ENCODE data around the gene UBA52.
A peak's percentile ranks its signal among the peaks of the same experiment; 100 is the strongest.
"Not testable (repeated sequence)": the region's sequence is repeated elsewhere in the genome, so short reads cannot be mapped to it uniquely, and the experiment has no call there.

The UBA52 gene

DNA sequence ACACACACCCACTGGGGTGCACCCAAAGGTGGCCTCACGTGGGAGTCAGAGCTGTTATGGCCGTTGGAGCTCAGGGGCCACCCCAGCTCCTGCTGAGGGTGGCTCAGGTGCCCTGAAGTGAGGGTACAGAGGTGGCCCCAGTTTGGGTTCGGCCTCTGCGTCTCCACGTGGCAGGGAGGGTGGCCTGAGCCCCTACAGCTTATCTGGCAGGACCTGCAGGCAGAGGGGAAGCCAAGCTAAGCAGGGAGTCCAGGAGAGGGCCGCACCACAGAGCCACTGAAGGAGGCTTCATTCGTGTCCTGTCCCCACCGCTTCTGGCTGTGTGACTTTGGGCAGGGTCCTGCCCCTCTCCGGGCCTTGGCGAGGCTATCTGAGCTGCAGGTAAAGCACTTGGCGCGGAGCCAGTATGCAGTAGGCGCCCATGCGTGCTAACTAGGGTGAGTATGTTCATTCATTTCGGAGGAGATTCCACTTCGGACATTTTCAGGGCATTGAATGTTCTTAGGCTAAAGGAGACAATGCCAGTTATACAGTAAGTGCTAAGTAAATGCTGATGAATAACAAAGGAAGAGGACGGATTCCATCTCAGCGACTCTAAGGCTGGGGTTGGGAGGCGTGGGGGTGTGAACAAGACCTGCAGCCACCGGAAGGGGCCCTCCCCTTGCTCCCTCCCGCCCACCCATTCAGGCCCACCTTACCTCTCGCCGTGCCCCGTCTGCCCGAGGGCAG, 21.9 kb downstream of the UBA52 start:
- DNase-seq = no peak

DNA sequence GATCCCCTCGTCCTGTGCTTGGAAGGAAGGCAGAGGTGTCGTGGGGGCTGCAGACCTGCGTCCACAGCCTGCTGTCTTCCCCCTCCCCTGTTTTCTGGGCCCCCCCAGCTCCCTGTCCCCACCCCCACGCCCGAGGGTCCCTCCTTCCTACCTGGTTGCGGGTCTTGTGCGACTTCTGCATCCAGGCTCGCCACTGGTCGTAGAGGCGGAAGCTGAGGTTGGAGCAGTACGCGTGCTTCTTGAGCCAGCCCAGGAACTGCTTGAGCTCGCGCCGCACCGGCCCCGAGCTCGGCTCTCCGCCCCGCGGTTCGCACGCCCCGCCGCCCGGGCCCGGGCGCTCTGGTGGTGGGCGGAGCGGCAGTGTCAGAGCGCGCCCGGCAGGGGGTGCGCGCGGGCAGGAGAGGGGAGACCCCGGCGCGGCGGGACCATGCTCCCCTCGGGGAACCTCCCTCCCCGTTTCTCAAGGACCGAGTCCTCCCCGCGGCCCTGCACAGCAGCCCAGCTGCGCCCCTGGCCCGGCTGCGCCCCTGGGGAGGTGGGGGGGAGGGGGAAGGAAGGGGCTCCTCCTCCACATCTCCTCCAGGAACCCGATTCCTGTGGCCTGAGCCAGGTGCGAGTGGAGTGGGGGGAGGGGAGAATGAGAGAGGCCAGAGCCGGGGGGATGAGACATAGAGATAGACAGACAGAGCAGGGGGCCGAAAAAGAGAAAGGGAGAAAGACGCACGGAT, 22.6 kb downstream of the UBA52 start:
- DNase-seq = peak; percentile 84 to 87

DNA sequence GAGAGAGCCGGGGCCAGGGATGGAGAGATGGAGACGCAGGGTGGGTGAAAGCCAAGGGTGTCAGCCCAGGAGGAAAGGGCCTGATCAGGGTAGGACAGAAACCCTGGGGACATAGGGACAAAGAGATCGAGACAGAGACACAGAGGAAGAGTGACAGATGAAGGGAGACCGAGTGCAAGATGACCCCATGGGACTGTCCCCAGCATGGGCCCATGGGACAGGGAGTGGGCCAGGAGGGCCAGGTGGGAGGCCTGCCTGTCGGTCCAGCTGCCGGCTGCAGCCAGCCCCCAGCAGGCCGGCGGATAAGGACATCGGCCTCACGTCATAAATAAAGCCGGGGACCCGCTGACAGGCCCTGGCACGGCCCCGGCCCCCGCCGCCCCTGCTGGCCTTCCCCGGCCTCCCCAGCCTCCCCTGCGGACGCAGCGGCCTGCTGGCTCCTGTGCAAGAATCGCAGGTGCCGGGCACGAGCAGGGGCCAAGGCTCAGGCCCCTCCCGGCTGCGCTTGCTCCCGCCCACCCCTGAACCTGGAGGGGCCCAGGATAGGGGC, 23.2 kb downstream of the UBA52 start:
- no peak for DNase-seq

DNA sequence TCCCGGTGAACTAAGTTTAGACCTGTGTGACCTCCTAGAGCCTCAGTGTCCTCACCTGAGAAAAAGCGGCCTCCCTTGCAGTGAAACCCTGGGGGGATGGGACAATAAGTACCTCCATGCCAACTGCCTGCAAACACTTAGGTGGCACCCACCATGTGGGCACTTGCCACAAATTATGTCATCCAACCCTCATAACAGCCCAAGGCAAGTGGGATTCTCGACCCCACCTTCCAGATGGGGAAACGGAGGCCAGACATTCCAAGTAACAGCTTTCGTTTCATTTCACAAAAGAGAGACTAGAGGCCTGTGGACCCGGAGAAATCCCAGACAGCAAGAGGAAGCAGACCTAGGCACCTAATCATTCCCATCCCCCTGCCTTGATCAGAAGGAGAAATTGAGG, 23.8 kb downstream of the UBA52 start:
- DNase-seq = no peak

DNA sequence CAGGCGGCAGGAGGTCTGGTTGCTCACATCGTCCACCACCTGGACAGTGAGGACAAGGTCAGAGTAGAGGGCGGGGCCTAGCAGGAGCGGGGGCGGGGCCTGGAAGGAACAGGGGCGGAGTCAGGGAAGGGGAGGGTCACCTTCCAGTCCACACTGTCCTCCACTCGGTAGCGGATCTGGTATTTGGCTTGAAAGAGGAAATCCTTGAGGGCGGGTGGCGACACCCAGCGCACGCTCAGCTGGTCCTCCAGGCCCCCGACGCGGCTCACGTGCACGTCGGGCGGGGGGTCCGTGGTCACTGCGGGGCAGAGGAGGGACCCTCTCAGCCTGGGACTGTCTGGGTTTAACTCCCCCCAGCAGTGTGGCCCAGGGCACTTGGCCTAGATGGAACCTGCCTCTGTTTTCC, 25.1 kb downstream of the UBA52 start:
- no peak for DNase-seq

DNA sequence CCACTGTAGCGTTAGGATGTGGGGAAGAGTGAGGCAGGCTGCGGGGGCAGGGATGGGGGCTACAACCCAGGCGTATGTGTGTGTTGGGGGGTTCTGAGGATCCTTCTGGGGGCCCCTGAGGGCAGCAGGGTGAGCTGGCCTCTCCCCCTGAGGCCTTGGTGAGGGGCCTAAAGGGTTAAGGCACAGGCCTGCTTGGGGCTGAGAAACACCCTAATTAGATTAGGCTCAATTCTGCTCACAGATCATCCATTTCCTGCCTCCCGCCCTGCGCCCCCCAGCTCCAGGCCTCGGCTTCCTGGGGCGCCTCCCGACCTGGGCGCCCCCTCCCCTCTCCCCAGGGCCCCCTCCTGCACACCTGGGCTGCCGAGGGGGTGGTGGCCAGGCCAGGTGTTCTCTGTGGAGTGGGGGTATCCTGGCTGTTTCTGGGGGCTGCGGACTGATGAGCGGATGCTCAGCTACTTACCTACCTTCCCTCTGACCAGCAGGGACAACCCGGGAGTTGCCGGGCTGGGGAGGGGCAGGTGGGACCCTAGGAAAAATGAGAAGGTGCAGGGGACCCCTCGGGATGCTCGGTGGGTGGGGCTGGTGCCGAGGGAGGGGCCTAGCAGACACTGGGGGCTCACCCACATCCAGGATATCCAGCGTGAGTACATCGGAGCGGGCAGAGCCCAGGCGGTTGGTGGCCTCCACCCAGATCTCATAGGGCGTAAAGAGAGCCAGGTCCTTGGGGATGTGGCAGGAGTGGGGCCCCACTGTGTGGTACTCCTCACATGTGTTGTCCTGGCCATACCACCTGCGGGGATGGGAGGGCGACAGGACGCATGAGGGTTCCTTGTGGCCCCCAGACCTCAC, 26.4 kb downstream of the UBA52 start:
- no peak for DNase-seq

DNA sequence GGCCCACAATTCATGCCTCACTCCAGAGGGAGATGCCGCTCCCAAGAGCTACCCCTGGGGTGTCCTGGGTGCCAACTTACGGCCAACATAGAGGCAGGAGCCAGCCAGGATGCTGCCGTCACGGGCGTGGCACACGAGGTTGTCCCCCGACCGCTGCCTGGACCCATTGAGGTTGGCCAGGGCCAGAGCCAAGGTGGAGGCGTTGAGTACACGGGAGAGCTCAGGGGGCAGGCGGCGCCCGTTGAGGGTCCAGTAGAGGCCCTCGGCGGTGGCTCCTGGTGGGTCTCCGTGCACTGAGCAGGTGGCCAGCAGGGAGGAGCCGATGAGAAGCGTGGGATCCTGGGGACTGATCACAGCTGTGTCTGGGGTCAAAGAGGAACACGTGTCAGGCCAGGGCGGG, 27.8 kb downstream of the UBA52 start:
- no peak for DNase-seq

DNA sequence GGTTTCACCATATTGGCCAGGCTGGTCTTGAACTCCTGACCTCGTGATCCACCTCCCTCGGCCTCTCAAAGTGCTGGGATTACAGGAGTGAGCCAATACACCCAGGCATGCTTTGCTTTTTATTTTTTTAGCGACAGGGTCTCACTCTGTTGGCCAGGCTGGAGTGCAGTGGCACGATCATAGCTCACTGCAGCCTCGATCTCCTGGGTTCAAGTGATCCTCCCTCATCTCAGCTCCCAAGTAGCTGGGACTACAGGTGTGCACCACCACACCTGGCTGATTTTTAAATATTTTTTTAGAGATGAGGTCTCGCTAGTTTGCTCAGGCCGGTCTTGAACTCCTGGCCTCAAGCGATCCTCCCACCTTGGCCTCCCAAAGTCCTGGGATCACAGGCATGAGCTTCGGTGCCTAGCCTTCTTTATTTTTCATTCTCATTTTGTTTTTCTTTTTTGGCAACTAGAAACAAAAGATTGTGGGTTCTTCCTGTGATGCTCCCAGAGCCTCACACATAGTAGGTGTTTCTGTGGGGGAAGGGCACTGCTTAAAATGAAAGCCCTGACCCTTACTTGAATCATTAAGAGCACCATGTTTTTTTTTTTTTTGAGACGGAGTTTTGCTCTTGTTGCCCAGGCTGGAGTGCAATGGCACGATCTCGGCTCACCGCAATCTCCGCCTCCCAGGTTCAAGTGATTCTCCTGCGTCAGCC, 29.2 kb downstream of the UBA52 start:
- DNase-seq = not testable (repeated sequence)

DNA sequence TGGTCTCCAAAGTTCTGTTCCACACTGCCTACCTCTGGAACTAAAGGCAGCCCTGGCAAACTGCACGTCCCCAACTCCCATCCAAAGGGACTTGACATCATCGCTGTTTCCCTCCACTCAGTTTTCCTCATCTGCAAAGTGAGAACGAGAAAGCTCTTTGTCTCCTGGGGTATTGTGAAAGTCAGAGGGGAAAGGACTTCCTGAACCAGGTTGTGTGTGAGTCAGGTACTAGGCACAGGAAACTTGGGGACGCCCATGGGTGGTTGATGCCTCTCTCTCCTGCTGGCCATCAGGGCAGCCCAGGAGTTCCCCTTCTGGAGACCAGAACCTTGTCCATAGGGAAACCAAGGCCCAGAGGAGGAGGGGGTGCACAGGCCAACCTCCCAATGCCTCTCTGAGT, 30.2 kb downstream of the UBA52 start:
- DNase-seq = no peak

DNA sequence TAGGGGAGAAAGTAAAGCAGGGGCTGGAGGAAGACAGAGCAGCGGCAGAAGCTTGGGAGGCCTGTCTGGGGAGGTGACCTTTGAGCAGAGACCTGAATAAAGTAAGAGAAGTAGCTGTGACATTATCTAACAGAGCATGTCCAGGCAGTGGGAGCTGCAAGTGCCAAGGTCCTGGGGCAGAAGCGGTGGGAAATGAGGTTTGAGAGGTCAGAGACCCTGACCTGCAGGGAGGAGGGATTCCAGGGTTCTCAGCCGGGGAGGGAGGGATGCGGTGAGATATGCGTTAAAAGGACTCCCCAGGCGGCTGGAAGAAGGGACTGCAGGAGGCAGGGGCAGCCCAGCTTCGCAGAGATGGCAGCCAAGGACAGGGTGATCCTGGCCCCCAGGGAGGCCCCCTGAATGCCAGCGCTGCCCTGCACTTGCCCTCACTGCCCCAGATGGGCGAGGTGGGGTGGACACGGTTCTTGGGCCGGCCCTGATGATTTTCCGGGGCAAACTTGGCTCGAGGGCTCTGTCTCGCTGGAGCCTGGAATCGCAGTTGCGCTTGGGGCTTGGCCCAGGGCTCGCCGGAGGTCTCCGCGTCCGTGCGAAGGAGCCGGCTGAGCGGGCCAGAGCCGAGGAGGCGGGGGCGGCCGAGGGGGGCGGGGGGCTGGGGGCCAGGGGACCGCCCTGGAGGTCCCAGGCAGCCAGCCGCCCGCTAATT, 31.7 kb downstream of the UBA52 start:
- no peak for DNase-seq

DNA sequence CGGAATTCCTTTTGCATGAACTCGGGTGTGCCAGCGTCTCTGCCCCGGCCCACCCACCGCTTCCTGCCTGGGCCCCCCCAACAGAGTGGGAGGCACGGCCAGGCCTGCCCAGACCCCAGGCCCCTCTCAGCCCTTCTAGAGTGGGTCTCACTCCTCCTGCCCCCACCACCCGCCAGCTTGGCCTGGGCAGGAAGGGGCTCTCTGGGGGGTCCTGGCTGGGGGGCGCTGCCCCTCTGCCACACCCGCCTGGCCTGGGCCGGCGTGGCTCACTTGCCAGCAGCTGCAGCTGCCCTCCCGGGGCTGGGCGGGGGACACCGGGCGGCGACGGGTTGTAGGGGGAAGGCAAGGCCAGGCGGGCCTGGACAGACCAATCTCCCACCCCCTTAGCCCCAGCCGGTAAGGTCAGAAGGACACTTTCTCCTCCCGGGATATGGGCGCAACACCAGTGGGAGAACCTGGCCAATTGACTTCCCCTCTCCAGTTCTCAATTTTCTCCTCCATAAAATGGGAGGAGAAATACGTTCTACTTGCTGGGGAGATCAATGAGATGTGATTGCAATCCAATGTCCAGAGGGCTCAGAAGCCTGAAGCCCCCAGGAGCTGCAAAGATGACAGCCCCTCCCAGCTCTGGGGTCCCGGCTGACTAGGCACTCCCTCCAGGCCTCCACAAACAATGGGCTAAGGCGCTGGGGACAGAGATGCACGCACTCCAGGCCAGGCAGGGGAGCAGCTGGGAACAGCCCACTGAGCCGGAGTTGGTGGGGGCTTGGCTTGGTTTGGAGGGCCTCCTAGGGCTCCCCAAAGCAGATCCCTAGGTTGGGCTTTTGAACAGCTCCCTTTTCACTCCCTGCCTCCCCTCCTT, 32.5 kb downstream of the UBA52 start:
- DNase-seq = no peak

DNA sequence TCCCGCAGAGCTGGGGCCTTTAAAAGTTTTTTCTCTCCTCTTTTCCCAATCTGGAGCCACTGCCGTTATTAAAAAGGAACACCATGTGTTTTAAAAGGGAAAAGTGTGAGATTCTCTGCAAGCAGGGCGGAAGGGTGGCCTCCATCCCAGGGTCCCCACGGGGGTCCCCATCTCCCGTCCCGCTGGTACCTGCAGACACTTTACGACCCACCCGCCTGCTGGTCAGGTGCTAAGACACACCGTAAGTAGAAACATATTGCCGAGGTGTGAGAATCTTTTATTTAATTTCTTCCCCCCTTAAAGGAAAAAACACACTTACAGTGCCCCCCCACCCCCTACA, 33.1 kb downstream of the UBA52 start:
- DNase-seq = no peak

DNA sequence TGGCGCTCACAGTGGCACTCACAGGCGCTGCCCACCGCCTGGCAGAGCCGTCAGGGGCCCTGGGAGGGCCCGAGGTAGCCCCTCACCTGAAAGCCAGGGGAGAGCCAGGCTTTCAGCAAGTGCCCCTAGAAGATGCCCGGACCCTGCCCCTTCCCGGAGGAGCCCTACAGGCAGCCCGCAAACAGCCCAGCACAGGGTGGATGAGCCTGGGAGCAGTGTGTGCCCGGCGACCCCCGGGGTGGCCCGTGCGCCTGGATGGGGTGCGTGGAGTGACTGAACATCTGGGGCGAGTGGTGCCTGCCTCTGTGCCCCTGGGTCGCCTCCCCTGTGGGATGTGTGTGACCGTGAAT, 33.5 kb downstream of the UBA52 start:
- no peak for DNase-seq

DNA sequence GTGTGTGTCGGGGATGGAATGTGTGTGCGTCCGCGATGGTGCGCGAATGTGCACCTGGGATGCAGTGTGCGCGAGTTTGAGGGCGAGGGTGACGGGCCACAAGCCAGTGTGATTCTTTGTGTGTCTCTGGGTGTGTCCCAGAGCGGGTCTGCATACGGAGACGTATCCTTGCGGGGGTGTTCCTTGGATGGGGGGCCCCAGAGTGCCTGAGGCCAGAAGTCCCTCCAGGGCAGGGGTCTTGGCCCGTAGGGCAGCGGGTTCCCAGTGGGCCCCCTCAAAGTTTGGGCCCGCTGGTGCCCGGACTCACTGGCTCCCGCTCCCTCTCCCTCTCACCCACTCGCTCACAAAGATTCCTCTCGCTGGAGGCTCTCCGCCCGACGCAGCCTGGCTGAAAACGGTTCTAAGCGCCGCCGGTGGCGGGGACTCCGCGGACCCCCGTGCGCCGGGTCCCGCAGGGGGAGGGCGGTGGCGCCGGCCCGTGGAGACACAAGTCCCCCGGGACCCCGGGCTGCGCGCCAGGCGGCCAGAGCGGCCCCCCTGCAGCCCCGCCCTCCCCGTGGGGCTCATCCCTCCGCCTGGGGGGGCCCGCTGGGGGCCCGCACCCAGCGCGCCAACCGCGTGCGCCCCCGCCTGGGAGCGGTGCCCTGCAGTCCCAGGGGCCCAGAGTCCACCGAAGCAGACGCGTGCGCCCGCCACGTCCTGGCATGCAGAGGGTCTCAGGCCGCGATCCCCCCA, 34.1 kb downstream of the UBA52 start:
- DNase-seq = no peak

DNA sequence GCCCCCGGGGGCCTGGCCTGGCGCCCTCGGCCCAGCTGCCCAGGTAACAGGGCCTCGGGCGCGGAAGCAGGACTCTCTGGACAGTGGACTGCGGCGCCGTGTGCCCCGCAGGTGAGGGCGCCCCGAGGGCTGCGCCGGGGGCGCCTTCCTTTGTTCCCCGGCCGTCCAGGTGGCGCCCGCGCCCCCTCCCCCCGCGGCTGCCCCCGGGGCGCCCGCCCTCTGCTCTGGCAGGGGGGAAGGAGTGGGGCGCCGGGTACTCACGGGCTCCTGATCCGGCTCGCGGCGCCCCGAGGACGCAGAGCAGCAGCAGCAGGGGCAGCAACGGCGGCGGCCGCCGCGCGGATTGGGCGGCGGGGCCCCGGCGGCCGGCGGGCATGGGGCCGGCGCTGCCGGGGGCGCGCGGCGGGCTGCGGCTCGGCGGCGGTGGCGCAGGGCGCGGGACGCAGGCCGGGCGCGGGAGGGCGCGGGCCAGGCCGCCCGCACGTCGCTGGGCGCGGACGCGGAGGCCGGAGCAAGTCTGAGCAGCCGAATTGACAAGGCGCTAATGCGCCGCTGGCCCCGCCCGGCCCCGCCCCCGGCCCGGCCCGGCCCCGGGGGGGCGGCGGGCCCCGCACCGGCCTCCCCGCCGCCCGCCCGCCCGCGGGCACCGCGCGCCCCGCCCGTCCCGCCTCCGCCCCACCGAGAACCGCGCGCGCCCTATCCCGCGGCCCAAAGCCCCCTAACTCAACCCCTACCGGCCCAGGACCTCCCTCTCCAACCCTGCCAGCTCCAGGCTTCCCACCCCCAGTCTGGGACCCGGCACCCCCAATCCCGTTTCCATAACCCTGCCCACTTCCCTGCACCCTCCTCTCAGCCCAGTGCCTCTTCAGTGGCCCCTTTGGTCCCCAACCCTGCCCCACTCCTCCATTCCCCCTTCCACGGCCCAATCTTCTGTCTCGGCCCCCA, 34.9 kb downstream of the UBA52 start, which contains the start of gene CRLF1:
Gene CRLF1, minus strand, starts transcription at position 519 of the 945 bp plus-strand sequence. Its CDS starts 143 bp downstream, at position 376.
- no peak for DNase-seq

DNA sequence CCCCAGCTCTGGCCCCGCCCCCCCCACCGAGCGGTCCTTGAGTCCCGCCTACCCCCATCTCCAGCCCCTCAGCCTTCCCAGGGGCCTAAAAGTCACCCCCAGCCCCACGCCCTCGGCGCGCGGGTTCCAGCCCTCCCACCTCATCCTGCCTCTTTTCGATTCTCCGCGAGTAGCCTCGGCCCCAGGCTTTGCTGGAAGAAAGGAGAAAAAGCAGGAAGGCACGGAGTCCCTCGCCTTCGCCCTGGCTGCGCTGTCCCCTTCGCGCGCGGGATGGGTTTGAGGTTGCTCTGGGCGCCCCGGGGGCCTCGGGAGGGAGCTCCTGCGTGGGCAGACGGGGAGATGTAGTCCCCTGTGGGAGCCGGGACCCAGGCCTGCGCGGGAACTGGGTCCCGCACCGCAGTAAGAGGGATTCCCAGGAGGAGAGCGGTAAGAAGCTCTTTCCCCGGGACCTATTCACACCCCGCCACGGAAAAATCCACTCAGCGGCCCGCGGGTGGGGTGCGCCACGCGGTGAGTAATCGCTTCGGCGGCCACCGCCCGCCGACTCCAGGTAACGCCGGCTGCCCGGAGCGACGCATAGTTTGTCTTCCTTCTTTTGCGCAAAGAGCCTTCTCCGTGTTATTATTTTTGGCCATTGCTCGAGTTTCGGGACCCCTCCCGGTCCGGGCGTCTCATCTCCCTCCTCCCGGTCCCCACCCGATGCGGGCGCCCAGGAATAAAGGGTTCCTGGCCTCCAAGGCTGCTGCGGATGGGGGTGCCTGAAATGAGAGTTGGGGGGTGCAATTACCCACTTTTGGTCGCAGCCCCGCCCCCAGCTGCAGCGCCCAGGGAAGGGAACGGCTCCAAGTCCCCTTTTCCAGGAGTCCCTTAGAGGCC, 35.8 kb downstream of the UBA52 start:
- DNase-seq = no peak

DNA sequence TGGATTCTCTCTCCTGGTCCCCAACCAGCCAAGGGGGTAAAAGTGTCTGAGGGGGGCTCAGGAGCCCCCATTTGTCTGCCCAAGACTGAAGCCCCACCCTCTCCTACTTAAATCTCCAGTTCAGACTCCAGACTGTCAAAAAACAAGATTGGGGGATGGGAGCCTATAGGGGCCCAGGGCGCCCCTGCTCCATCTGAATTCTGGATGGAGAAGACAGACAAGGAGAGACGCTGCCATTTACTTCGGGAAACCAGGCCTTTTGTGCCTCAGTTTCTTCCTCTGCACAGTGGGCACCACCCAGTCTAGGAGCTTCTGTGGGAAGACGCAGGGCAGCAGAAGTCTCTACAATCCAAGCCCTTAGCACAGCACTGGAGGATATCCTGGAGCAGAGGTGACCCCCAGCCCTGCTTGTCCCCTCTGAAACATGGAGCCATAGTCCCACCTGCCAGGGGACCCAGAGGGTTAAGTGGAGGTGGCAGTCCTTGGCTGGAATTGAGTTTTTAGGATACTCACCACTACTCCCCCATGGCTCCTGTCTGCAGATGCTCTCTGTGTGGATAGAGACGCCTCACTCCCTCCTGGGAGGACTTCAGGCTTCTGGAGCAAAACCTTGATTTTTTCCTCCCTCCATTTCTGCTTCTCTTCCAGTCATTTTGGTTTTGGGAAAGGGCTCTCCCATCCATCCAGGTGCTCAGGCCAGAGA, 36.6 kb downstream of the UBA52 start:
- DNase-seq = no peak
